GM12892 (cell line): ENCODE measurements around the gene CSTB.

Experiments used
- POLR2A ChIP-seq: IDR thresholded peaks from 2 replicates; pipeline ENCODE4 v1.6.1; 2011; ENCODE audit warnings: low read depth, low read length, control low read depth
- POLR2AphosphoS5 ChIP-seq: IDR thresholded peaks from 2 replicates; pipeline ENCODE4 v1.6.1; 2011; ENCODE audit warnings: low read depth, low read length, control low read depth
- TAF1 ChIP-seq: IDR thresholded peaks from 2 replicates; pipeline ENCODE4 v1.6.1; 2011; ENCODE audit warnings: low read depth, mild to moderate bottlenecking, control low read depth, low read length, borderline replicate concordance

- TF ChIP-seq POLR2A (no peak), POLR2AphosphoS5 (no peak), TAF1 (no peak)
These were observed 18.5 kb downstream of the CSTB start for GRCh38 chr21:43757601-43758000.
